ENCODE measurements around the gene KRABD2.

Gene KRABD2

GRCh38 chr17:8392274-8392673 is 15.8 kb upstream of the KRABD2 start:
- Mint-ChIP-seq H3K36me3 (ENCODE audit: insufficient read depth in 1 of 3, low read depth in 3 of 3) (no peaks in the 10 kb centered on the region), H3K27ac (no peak overlapping the region), H3K4me3 (no peak overlapping the region), H3K27me3 (ENCODE audit: low read depth) (peaks cover 14% of the 10 kb centered on the region), H3K9me3 (no peaks in the 10 kb centered on the region), H3K4me1 (peaks cover 13 to 15% of the 10 kb centered on the region in 2 experiments)
- DNase-seq = no peak
- TF ChIP-seq CTCF (conservative IDR thresholded peaks at IDR 0.05) = no peak
- Histone ChIP-seq H3K4me2 (ENCODE audit: insufficient read depth, insufficient read length, low read length) (no peak overlapping the region), H2AK5ac (ENCODE audit: insufficient read length, low read length) (no peak overlapping the region), H3K23me2 (ENCODE audit: insufficient read length, low read depth, low read length, poor library complexity, severe bottlenecking) (no peaks in the 10 kb centered on the region), H4K8ac (replicated peaks; ENCODE audit: insufficient read length, low read depth, low read length) (no peak overlapping the region), H3K14ac (ENCODE audit: insufficient read depth, low read length) (0 out of 2 replicates have a peak overlapping the region, but pooled peaks have one; percentile 5), H3T11ph (ENCODE audit: low read length) (no peak overlapping the region), H3K79me2 (ENCODE audit: insufficient read depth, low read length) (no peaks in the 10 kb centered on the region), H3K9me3 (ENCODE audit: control insufficient read depth, low read depth, low read length) (no peaks in the 10 kb centered on the region), H3K27me3 (ENCODE audit: insufficient read depth, low read length) (peaks cover 3% of the 10 kb centered on the region; the same call in 1 of the 2 replicates), H2BK15ac (ENCODE audit: low read depth, low read length) (no peak overlapping the region), H3K79me1 (ENCODE audit: insufficient read depth, low read depth, low read length, poor library complexity, severe bottlenecking) (no peaks in the 10 kb centered on the region), H2BK20ac (ENCODE audit: low read depth, low read length, poor library complexity, severe bottlenecking) (no peak overlapping the region), H3K23ac (ENCODE audit: insufficient read length, low read depth, low read length) (no peak overlapping the region), H4K20me1 (ENCODE audit: control insufficient read depth, insufficient read depth, insufficient read length) (no peaks in the 10 kb centered on the region), H3K56ac (ENCODE audit: insufficient read length, low read depth, low read length) (no peak overlapping the region), H4K5ac (ENCODE audit: insufficient read length, low read depth, low read length) (no peak overlapping the region), H2BK5ac (ENCODE audit: insufficient read length, low read length) (no peak overlapping the region), H3K18ac (ENCODE audit: insufficient read length, low read depth, low read length) (no peak overlapping the region), H4K91ac (ENCODE audit: insufficient read length, low read depth, low read length) (no peak overlapping the region), H2BK120ac (ENCODE audit: low read depth, low read length, poor library complexity, severe bottlenecking) (no peak overlapping the region), H3K27ac (ENCODE audit: insufficient read length, low read depth, low read length) (no peak overlapping the region), H3K4me1 (ENCODE audit: insufficient read depth, low read length) (no peaks in the 10 kb centered on the region; the same call in 1 of the 2 replicates), H3K9ac (ENCODE audit: extremely low read depth, insufficient read length, low read length) (no peak overlapping the region), H3K4ac (ENCODE audit: low read depth, low read length) (no peak overlapping the region; the same call in 1 of the 2 replicates), H2BK12ac (ENCODE audit: insufficient read length, low read depth, low read length) (no peak overlapping the region), H2AFZ (ENCODE audit: low read length) (no peak overlapping the region)
- no CpG with 5 or more reads among the region's 18 CpGs for WGBS (ENCODE audit: extremely low coverage, insufficient read length, low lambda C conversion rate)

All from H9 (cell line).